GM18909 (cell line): ENCODE data around the gene RAPGEF6.

Source experiments
- ATAC-seq: cut with Tn5 transposase; IDR thresholded peaks from one replicate; pipeline ENCODE4 v1.9.1; 2021; ENCODE audit warnings: mild to moderate bottlenecking; ENCODE audit not compliant: unreplicated experiment, poor library complexity

The RAPGEF6 gene

GRCh38 chr5:131377785-131378325 lies 257.2 kb downstream of the RAPGEF6 start:
- no peak for ATAC-seq

GRCh38 chr5:131377346-131377745 lies 257.7 kb downstream of the RAPGEF6 start:
- ATAC-seq: no peak

- ATAC-seq: peak; percentile 36
Observed at GRCh38 chr5:131375351-131375750, 259.7 kb downstream of the RAPGEF6 start.
